Osteoblast (primary cell): ENCODE data around the gene UBP1. TPM values are rescaled to one million over a fixed set of nuclear protein-coding genes. Genes with fewer than 3 reads are reported as not detected.

Source experiments
- DNase-seq: peaks from one replicate; pipeline ENCODE4 v3.0.0; 2011; ENCODE audit warnings: low spot score, mixed read lengths; ENCODE audit not compliant: insufficient read length; ENCODE audit errors: missing footprints
- H2AFZ ChIP-seq: 2 replicates; pipeline ENCODE4 v1.6.0; 2011; ENCODE audit warnings: mild to moderate bottlenecking, low read length
- H3K27ac ChIP-seq: 2 replicates; pipeline ENCODE4 v1.5.1; 2011; ENCODE audit warnings: mild to moderate bottlenecking, low read depth, low read length, moderate library complexity
- H3K27me3 ChIP-seq: 2 replicates; pipeline ENCODE4 v1.6.0; 2012; ENCODE audit warnings: mild to moderate bottlenecking, control low read depth, inconsistent platforms, low read length, moderate library complexity; ENCODE audit not compliant: insufficient read depth
- H3K36me3 ChIP-seq: 2 replicates; pipeline ENCODE4 v1.5.1; 2011; ENCODE audit warnings: mild to moderate bottlenecking, low read length, control low read depth, moderate library complexity; ENCODE audit not compliant: insufficient read depth
- H3K4me1 ChIP-seq: 2 replicates; pipeline ENCODE4 v1.5.1; 2011; ENCODE audit warnings: mild to moderate bottlenecking, low read length, control low read depth, moderate library complexity; ENCODE audit not compliant: insufficient read depth
- H3K4me2 ChIP-seq: 2 replicates; pipeline ENCODE4 v1.6.0; 2011; ENCODE audit warnings: mild to moderate bottlenecking, low read length; ENCODE audit not compliant: insufficient read depth
- H3K4me3 ChIP-seq: fragments of 200-600 bp; sonication (generic); 3 replicates; pipeline ENCODE4 v1.5.1; 2012; ENCODE audit warnings: mild to moderate bottlenecking, low read length, inconsistent platforms; ENCODE audit not compliant: insufficient read depth
- H3K79me2 ChIP-seq: 2 replicates; pipeline ENCODE4 v1.6.0; 2012; ENCODE audit warnings: mild to moderate bottlenecking, low read length, control low read depth, inconsistent platforms; ENCODE audit not compliant: insufficient read depth
- H3K9me3 ChIP-seq: 2 replicates; pipeline ENCODE4 v1.5.1; 2011; ENCODE audit warnings: low read depth, low read length, control low read depth
- H4K20me1 ChIP-seq: 2 replicates; pipeline ENCODE4 v1.6.0; 2012; ENCODE audit warnings: mild to moderate bottlenecking, low read length, control low read depth; ENCODE audit not compliant: insufficient read depth
- total RNA-seq: library from RNA; depleted of rRNA; stranded (reverse); fragments of >200 nt; gene quantifications from 2 replicates; pipeline ENCODE4 v1.2.3, GENCODE V29; 2012
- TF ChIP-seq, protein P1 (sequence below): IDR thresholded peaks from 2 replicates; pipeline ENCODE4 v1.5.1; 2011; ENCODE audit warnings: mild to moderate bottlenecking, low read depth, low read length, moderate library complexity; ENCODE audit errors: extremely low read depth

Gene UBP1
- total RNA-seq, 1 donor, result 77.4 TPM

DNA sequence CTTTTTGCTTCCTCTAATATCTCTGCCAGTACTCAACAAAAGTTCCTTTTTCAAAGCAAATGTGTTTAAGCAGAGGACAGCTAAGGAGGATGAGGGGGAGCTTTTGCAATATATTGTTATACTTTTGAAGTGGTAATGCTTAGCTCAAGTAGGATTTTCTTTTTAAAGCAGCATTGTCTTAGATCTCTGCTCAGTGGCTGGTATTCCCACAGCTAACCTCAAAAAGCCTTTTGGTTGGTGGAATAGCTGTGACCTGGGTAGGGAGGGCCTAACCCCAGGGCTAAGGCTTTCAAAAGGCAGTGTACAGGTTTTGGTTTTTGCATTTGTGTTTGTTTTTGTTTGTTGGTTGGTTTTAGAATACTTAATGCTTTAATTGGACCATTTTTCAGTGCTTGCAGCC lies 76.1 kb downstream of the UBP1 start:
- Histone ChIP-seq H3K4me2 (no peak overlapping the region), H3K27ac (no peak overlapping the region), H3K79me2 (peaks cover 2% of the 10 kb centered on the region), H3K36me3 (peaks cover 2% of the 10 kb centered on the region), H3K4me3 (no peak overlapping the region), H3K27me3 (no peaks in the 10 kb centered on the region), H3K4me1 (peaks cover 25% of the 10 kb centered on the region), H4K20me1 (no peaks in the 10 kb centered on the region), H3K9me3 (no peaks in the 10 kb centered on the region), H2AFZ (no peak overlapping the region)
- DNase-seq, result no peak
- TF ChIP-seq, protein P1, sequence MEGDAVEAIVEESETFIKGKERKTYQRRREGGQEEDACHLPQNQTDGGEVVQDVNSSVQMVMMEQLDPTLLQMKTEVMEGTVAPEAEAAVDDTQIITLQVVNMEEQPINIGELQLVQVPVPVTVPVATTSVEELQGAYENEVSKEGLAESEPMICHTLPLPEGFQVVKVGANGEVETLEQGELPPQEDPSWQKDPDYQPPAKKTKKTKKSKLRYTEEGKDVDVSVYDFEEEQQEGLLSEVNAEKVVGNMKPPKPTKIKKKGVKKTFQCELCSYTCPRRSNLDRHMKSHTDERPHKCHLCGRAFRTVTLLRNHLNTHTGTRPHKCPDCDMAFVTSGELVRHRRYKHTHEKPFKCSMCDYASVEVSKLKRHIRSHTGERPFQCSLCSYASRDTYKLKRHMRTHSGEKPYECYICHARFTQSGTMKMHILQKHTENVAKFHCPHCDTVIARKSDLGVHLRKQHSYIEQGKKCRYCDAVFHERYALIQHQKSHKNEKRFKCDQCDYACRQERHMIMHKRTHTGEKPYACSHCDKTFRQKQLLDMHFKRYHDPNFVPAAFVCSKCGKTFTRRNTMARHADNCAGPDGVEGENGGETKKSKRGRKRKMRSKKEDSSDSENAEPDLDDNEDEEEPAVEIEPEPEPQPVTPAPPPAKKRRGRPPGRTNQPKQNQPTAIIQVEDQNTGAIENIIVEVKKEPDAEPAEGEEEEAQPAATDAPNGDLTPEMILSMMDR, result no peak

DNA sequence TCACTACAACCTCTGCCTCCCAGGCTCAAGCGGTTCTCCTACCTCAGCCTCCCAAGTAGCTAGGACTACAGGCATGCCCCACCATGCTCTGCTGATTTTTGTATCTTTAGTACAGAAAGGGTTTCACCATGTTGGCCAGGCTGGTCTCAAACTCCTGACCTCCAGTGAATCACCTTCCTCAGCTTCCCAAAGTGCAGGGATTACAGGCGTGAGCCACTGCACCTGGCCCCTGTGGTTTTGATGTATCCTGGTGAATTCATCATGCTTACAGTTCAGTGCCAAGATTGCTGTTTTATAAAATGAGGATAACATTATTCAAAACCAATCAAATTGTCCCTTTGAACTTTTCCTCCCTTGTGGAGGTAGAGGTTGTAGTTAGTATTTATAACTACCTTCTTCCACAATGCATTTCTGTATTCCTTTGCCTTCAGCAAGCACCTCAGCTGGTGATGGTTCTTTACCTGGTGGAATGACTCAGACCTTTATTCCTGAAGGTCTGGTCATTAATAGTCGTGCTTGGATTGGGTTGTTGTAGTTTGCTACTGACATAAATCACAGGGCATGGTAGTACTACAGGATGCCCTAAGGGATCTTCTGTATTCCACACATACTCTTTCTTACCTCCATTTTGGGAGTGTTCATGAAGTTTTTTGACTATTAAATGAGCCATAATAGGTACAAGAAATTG lies 76.9 kb downstream of the UBP1 start:
- no peak for DNase-seq

DNA sequence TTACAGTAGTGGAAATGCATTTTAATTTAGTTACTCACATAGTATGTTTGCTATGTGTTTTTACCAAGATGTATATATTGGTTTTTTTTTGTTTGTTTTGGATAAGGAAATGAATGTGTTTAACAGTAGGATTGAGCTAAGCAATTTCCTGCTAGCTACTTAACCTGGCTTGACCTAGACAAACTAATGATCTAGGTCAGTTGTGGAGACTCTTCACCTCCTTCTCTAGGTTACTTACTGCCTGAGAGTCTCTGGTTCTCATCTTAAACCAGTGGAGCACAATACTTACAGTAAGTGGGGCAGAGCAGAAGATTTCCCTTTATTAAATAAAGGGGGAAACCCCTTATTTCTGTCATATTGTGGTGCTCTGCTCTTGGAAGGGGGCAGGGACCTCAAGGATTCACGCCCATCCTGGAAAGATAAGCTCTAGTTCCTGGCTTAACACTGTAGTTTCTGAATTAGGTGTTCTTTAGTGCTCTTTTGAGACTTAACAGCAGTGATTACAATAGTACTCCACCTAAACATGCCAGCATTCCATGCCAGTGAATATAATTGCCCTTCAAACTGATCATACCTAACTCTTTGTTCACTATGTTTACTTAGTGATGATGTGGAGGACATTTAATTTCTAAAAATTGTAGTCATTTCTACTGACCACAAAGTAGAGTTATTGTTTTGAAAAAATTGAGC lies 79.9 kb downstream of the UBP1 start:
- H3K4me1 ChIP-seq, result peaks cover 43% of the 10 kb centered on the region
- no peaks in the 10 kb centered on the region for H3K27me3 ChIP-seq
- DNase-seq, result peak; percentile 87
- no peaks in the 10 kb centered on the region for H3K36me3 ChIP-seq
- TF ChIP-seq, protein P1, result no peak
- peaks cover 6% of the 10 kb centered on the region for H3K79me2 ChIP-seq
- no peak overlapping the region for H2AFZ ChIP-seq
- no peaks in the 10 kb centered on the region for H3K9me3 ChIP-seq
- no peaks in the 10 kb centered on the region for H4K20me1 ChIP-seq
- H3K27ac ChIP-seq, result peak overlapping the region; percentile 87
- H3K4me2 ChIP-seq, result peak overlapping the region; percentile 78
- H3K4me3 ChIP-seq, result peak overlapping the region; percentile 27

More for the DNA sequence above, 76.9 kb downstream of the UBP1 start:
- H3K27ac ChIP-seq, result no peak overlapping the region
- peaks cover 2% of the 10 kb centered on the region for H3K79me2 ChIP-seq
- no peak overlapping the region for H3K4me3 ChIP-seq
- H3K4me1 ChIP-seq, result peaks cover 30% of the 10 kb centered on the region
- no peak overlapping the region for H3K4me2 ChIP-seq
- TF ChIP-seq, protein P1, result no peak
- H3K9me3 ChIP-seq, result no peaks in the 10 kb centered on the region
- H4K20me1 ChIP-seq, result no peaks in the 10 kb centered on the region
- H3K36me3 ChIP-seq, result peaks cover 2% of the 10 kb centered on the region
- H2AFZ ChIP-seq, result no peak overlapping the region
- no peaks in the 10 kb centered on the region for H3K27me3 ChIP-seq

DNA sequence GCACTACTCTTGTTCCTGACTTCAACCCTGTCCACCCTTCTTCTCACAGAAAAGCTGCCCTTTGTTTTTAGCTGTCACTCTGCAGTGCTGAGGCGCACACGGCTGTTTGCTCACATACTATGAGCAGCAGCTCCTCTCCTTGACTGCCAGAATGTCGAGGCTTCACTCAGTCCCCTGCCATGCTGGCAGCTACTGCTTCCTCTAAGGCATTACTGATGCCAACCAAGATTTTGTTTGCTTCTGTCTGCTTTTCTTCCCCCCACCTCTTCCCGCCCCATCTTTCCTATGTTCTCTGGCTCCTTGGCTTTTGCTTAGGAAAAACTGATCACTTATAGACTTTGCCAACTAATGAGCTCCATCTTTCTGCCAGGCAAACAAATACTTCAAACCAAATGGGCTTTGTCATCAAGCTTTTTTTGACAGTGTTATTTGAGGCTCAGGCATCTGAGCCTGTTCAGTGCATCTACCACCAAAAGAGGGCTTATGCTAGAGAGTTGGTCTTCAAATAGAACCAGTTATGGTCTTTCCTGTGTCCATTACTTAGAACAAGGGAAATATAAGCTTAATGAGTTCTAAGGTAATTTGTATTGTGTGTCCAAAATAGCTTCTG lies 81.9 kb downstream of the UBP1 start:
- Histone ChIP-seq H3K4me1 (peaks cover 35% of the 10 kb centered on the region), H3K9me3 (no peaks in the 10 kb centered on the region), H3K27me3 (no peaks in the 10 kb centered on the region), H3K79me2 (peaks cover 7% of the 10 kb centered on the region), H2AFZ (peak overlapping the region; percentile 67), H4K20me1 (peaks cover 2% of the 10 kb centered on the region), H3K4me3 (no peak overlapping the region), H3K36me3 (no peaks in the 10 kb centered on the region), H3K4me2 (peak overlapping the region; percentile 12), H3K27ac (no peak overlapping the region)
- TF ChIP-seq, protein P1, result no peak
- DNase-seq, result peak; percentile 57
